Transverse colon (tissue), 4 donors: ENCODE data around the gene ARL8A.

Experiments
- CTCF ChIP-seq, 5 experiments: fragments of 200-600 bp in 3 of 5; fragments of 450-650 bp in 2 of 5; sonication (generic) in 3 of 5; IDR thresholded peaks; 1 replicate in 2 of 5; 2 replicates in 3 of 5; pipeline ENCODE4 v1.5.1; 2016 to 2017; ENCODE audit warnings: antibody characterized with exemption in 5 of 5, inconsistent platforms in 3 of 5, mild to moderate bottlenecking in 2 of 5, moderate library complexity in 1 of 5
- EP300 ChIP-seq: sonication (generic); formaldehyde crosslinking; IDR thresholded peaks from one replicate; pipeline ENCODE4 v1.6.1; 2017; ENCODE audit warnings: antibody characterized with exemption, low read depth
- POLR2A ChIP-seq: fragments of 450-650 bp; IDR thresholded peaks from one replicate; pipeline ENCODE4 v1.6.1; 2016; ENCODE audit warnings: antibody characterized with exemption, mild to moderate bottlenecking, moderate library complexity
- POLR2AphosphoS5 ChIP-seq, 3 donors: sonication (generic); formaldehyde crosslinking; IDR thresholded peaks; one replicate each; pipeline ENCODE4 v1.6.1; 2016; ENCODE audit warnings: antibody characterized with exemption in 3 of 3

GRCh38 chr1:202130297-202130721, 14.2 kb downstream of the ARL8A start:
- TF ChIP-seq POLR2AphosphoS5 (IDR thresholded peaks at IDR 0.05), result no peak
- TF ChIP-seq CTCF (IDR thresholded peaks at IDR 0.05), result no peak
- no peak for TF ChIP-seq POLR2A
- TF ChIP-seq EP300, result no peak
